ENCODE data around the gene UVSSA. TPM values are rescaled to one million over a fixed set of nuclear protein-coding genes. Genes with fewer than 3 reads are reported as not detected.
"Not testable (repeated sequence)": the region's sequence is repeated elsewhere in the genome, so short reads cannot be mapped to it uniquely, and the experiment has no call there.

The UVSSA gene
- total and polyA plus RNA-seq, 9 donors: 3.8 to 24.7 (median 15.6) TPM

- no peak for DNase-seq
- TF ChIP-seq POLR2A (IDR thresholded peaks at IDR 0.05) (no peak), CTCF (IDR thresholded peaks at IDR 0.05) (no peak), EP300 (IDR thresholded peaks at IDR 0.05) (no peak)
- Histone ChIP-seq H3K36me3 (no peaks in the 10 kb centered on the region), H3K9me3 (no peaks in the 10 kb centered on the region), H3K27ac (no peak overlapping the region), H3K4me1 (ENCODE audit: insufficient read depth) (no peaks in the 10 kb centered on the region), H3K4me3 (no peak overlapping the region), H3K27me3 (no peaks in the 10 kb centered on the region)
- intact Hi-C loops (cut with DNase I): no loop called here
- WGBS, 3 donors: 80 to 87% (median 86%) methylated on average over 13 of the region's 13 CpGs
Measured at GRCh38 chr4:1419708-1420107, 72.7 kb downstream of the UVSSA start.

DNA sequence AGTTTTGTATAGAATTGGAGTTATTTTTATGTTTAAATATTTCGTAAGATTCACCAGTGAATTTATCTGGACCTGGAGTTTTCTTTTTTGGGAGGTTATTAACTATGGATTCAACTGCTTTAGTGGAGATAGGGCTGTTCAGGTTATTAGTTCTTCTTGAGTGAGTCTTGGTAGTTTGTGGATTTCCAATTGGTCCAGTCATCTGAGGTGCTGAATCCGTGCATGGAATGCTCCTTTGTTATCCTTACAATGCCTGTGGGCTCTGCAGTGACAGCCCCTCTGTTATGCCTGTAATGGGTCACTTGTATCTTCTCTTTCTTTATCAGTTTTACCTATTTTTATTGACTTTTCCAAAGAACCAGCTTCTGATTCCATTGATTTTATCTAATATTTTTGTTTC, 74.6 kb downstream of the UVSSA start:
- no peaks in the 10 kb centered on the region for H3K36me3 ChIP-seq
- no peak for DNase-seq
- no peak overlapping the region for H3K27ac ChIP-seq
- H3K4me1 ChIP-seq (ENCODE audit: insufficient read depth): no peaks in the 10 kb centered on the region
- no peak for TF ChIP-seq EP300 (IDR thresholded peaks at IDR 0.05)
- no peak for TF ChIP-seq CTCF (IDR thresholded peaks at IDR 0.05)
- TF ChIP-seq POLR2A (IDR thresholded peaks at IDR 0.05): no peak
- H3K9me3 ChIP-seq: no peaks in the 10 kb centered on the region
- no peak overlapping the region for H3K4me3 ChIP-seq
- intact Hi-C loops (cut with DNase I): no loop called here
- WGBS, 3 donors: 34 to 41% (median 38%) methylated on average over 2 of the region's 2 CpGs
- H3K27me3 ChIP-seq: no peaks in the 10 kb centered on the region

DNA sequence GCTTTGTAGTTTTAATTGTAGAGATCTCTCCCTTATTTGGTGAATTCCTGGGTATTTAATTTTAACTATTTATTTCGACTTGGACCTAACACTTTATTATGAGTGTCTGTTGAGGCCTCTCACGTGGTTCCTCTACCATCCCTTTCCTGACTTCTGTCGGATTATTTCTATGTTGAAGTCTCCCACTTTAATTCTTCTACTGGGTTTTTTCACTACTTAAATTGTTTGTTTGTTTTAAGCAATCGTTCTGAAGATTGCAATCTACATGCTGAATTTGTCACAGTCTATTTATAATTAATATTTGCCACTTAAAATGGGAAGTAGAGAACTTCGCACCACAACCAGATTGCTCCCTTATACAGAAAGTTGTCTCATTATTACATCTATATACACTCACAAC, 80.0 kb downstream of the UVSSA start:
- Histone ChIP-seq H3K36me3 (no peaks in the 10 kb centered on the region), H3K4me3 (no peak overlapping the region), H3K27me3 (no peaks in the 10 kb centered on the region), H3K27ac (no peak overlapping the region), H3K4me1 (ENCODE audit: insufficient read depth) (no peaks in the 10 kb centered on the region), H3K9me3 (no peaks in the 10 kb centered on the region)
- WGBS, 3 donors: 64 to 76% (median 71%) methylated on average over 5 of the region's 5 CpGs
- TF ChIP-seq POLR2A (IDR thresholded peaks at IDR 0.05) (no peak), CTCF (IDR thresholded peaks at IDR 0.05) (no peak), EP300 (IDR thresholded peaks at IDR 0.05) (no peak)
- no peak for DNase-seq
- intact Hi-C loops (cut with DNase I): no loop called here

- 53 to 86% (median 66%) methylated on average over 4 of the region's 4 CpGs for WGBS, 3 donors
- H3K4me1 ChIP-seq (ENCODE audit: insufficient read depth); intact Hi-C loops (cut with DNase I); H3K27ac ChIP-seq; H3K9me3 ChIP-seq; H3K36me3 ChIP-seq; DNase-seq; H3K4me3 ChIP-seq; H3K27me3 ChIP-seq: not testable (repeated sequence)
Measured at GRCh38 chr4:1443688-1444172, 96.7 kb downstream of the UVSSA start.

Other genes starting within 250 kb of the UVSSA start
- 10 to 100 TPM in 6 of 7 donors, 1 to 10 TPM in 1; 6.2 to 31.0 (median 20.3) TPM for gene RNF212, start 233.6 kb upstream of the UVSSA start, total RNA-seq
- 10 to 100 TPM in 1 of 2 donors, 1 to 10 TPM in 1; 6.8 to 11.5 TPM for gene RNF212, start 233.6 kb upstream of the UVSSA start, polyA plus RNA-seq
- gene SPON2, start 174.6 kb upstream of the UVSSA start, total RNA-seq: 100 to 1,000 TPM in 1 of 7 donors, 10 to 100 TPM in 6; 12.2 to 104 (median 55.3) TPM
- 10 to 100 TPM in 1 of 2 donors, 1 to 10 TPM in 1; 8.0 to 46.2 TPM for gene SPON2, start 174.6 kb upstream of the UVSSA start, polyA plus RNA-seq
- gene CTBP1, start 98.1 kb upstream of the UVSSA start, total RNA-seq: 100 to 1,000 TPM in 6 of 7 donors, 10 to 100 TPM in 1; 89.5 to 231 (median 154) TPM
- 100 to 1,000 TPM in 1 of 2 donors, 10 to 100 TPM in 1; 45.7 to 124 TPM for gene CTBP1, start 98.1 kb upstream of the UVSSA start, polyA plus RNA-seq
- gene MAEA, start 57.3 kb upstream of the UVSSA start, total RNA-seq: 10 to 100 TPM; 48.3 to 71.3 (median 56.7) TPM
- gene MAEA, start 57.3 kb upstream of the UVSSA start, polyA plus RNA-seq: 10 to 100 TPM; 23.8 to 60.7 TPM
- gene NKX1-1, start 59.2 kb downstream of the UVSSA start, total RNA-seq: not detected
- gene NKX1-1, start 59.2 kb downstream of the UVSSA start, polyA plus RNA-seq: not detected

Measured in ovary (tissue), 9 donors.